ENCODE measurements around the gene DHH.

DNA sequence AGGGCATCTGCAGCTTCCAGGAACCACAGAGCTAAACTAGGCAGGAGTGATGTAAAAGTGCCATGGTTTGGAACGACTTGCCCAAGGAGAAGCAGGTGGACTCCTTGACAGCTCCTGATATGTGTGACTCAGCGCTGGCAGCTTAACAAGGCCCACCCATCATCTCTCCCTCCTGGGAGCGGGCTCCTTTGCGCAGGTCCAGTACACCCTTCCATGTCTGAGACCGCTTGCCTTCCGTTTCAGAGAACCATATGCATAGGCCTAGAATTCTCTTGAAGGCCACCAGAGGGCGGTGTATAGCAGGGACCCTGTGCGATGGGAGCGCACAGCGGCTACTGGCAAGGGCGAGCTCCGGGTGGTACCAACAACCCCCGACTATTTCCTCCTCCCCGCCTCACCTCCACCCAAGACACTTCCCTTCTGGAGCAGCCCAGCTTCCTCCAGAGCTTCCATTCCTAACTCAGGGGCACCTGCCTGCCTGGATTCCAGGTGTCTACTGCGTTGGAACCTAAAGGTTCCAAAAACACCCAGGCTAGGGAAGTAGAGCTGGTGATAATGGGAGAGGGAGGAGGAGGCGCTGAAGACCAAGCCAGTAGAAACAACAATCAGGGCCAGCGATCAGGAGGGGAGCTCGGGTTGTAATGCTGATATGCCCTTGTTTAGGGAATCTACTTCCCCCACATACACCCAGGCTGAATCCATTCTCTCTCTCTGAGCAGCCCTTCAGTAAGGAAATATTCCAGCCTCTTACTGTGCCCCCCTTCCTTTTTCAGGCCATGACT lies 6.3 kb downstream of the DHH start:
- TF ChIP-seq, protein P1, sequence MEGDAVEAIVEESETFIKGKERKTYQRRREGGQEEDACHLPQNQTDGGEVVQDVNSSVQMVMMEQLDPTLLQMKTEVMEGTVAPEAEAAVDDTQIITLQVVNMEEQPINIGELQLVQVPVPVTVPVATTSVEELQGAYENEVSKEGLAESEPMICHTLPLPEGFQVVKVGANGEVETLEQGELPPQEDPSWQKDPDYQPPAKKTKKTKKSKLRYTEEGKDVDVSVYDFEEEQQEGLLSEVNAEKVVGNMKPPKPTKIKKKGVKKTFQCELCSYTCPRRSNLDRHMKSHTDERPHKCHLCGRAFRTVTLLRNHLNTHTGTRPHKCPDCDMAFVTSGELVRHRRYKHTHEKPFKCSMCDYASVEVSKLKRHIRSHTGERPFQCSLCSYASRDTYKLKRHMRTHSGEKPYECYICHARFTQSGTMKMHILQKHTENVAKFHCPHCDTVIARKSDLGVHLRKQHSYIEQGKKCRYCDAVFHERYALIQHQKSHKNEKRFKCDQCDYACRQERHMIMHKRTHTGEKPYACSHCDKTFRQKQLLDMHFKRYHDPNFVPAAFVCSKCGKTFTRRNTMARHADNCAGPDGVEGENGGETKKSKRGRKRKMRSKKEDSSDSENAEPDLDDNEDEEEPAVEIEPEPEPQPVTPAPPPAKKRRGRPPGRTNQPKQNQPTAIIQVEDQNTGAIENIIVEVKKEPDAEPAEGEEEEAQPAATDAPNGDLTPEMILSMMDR (IDR thresholded peaks at IDR 0.05; ENCODE audit: extremely low read depth in 1 of 2, insufficient read depth in 1 of 2, low read depth in 1 of 2, low read length in 2 of 2): peak; percentile 90 to 95
- TF ChIP-seq EZH2 (IDR thresholded peaks at IDR 0.05; ENCODE audit: borderline replicate concordance, low read depth, low read length, severe bottlenecking): no peak

All from endothelial cell of umbilical vein (primary cell).